Caco-2 (cell line): ENCODE data around the gene PHC2. TPM values are rescaled to one million over a fixed set of nuclear protein-coding genes. Genes with fewer than 3 reads are reported as not detected.

Source experiments
- BruUV-seq: library from RNA; stranded (reverse); fragments of 400-500 nt; replicated peaks from 2 replicates; lab custom pipeline; 2021; lab: Mats Ljungman, UMichigan
- CTCF ChIA-PET: fragments of 300-600 bp; sonication (Branson Sonifier 250); formaldehyde crosslinking; loops from one replicate; lab custom pipeline; 2022; ENCODE audit warnings: antibody characterized with exemption; lab: Charles Lee
- POLR2A ChIA-PET: fragments of 300-600 bp; sonication (Branson Sonifier 250); formaldehyde crosslinking; loops from one replicate; lab custom pipeline; 2022; ENCODE audit warnings: antibody characterized with exemption; lab: Charles Lee
- DNase-seq, 2 experiments: peaks; one replicate each; pipeline versions ENCODE4 v3.0.0 to v3.0.0-alpha.2; 2020 to 2022
- H3K27me3 ChIP-seq: replicated peaks from 2 replicates; pipeline ENCODE4 v1.6.0; 2011; ENCODE audit warnings: low read length; ENCODE audit not compliant: control insufficient read depth, insufficient read depth
- H3K36me3 ChIP-seq: 2 replicates; pipeline ENCODE4 v1.5.1; 2011; ENCODE audit warnings: low read length; ENCODE audit not compliant: control insufficient read depth, insufficient read depth
- H3K4me1 ChIP-seq: fragments of 250-450 bp; sonication (Bioruptor Pico); 2 replicates; pipeline ENCODE4 v1.5.1; 2020; ENCODE audit warnings: mild to moderate bottlenecking
- H3K4me3 ChIP-seq: 2 replicates; pipeline ENCODE4 v1.5.1; 2011; ENCODE audit warnings: low read depth, mild to moderate bottlenecking, control low read depth, low read length
- H3K9me3 ChIP-seq: fragments of 250-450 bp; sonication (Bioruptor Pico); 2 replicates; pipeline ENCODE4 v1.5.1; 2020; ENCODE audit warnings: mild to moderate bottlenecking, moderate library complexity
- H3K27ac Mint-ChIP-seq: one replicate; pipeline ENCODE4 v1.8.0; 2022; ENCODE audit warnings: mixed read lengths; ENCODE audit not compliant: unreplicated experiment
- H3K27me3 Mint-ChIP-seq: one replicate; pipeline ENCODE4 v1.8.0; 2022; ENCODE audit warnings: mixed read lengths; ENCODE audit not compliant: insufficient read depth, unreplicated experiment
- H3K36me3 Mint-ChIP-seq: one replicate; pipeline ENCODE4 v1.8.0; 2022; ENCODE audit warnings: mild to moderate bottlenecking, mixed read lengths; ENCODE audit not compliant: insufficient read depth, unreplicated experiment
- H3K4me1 Mint-ChIP-seq: one replicate; pipeline ENCODE4 v1.8.0; 2022; ENCODE audit warnings: low read depth, mixed read lengths; ENCODE audit not compliant: unreplicated experiment
- H3K4me3 Mint-ChIP-seq: one replicate; pipeline ENCODE4 v1.8.0; 2022; ENCODE audit warnings: mild to moderate bottlenecking, moderate library complexity, mixed read lengths; ENCODE audit not compliant: unreplicated experiment
- H3K9me3 Mint-ChIP-seq: one replicate; pipeline ENCODE4 v1.8.0; 2022; ENCODE audit warnings: mixed read lengths; ENCODE audit not compliant: unreplicated experiment
- intact Hi-C: fragments of 100-400 bp; cut with micrococcal nuclease; formaldehyde crosslinking; loops from one replicate; pipeline ENCODE4 v1.10.0; 2022; ENCODE audit not compliant: unreplicated experiment
- total RNA-seq: library from RNA; stranded (reverse); gene quantifications from 2 replicates; pipeline ENCODE4 v1.2.3, GENCODE V29; 2022
- TF ChIP-seq, protein P1 (sequence below), 2 experiments: fragments of 200-600 bp in 1 of 2; IDR thresholded peaks; 1 replicate in 1 of 2; 2 replicates in 1 of 2; pipeline versions ENCODE4 v1.5.1 to v1.8.0; 2011 to 2022; ENCODE audit warnings: antibody characterized with exemption in 1 of 2, control low read depth in 1 of 2, inconsistent platforms in 1 of 2, low read depth in 1 of 2, low read length in 1 of 2, mild to moderate bottlenecking in 1 of 2, moderate library complexity in 1 of 2; ENCODE audit not compliant: insufficient read depth in 1 of 2, severe bottlenecking in 1 of 2, unreplicated experiment in 1 of 2

PHC2 gene
- total RNA-seq, 1 experiment from 2014 or later = 35.2 TPM

DNA sequence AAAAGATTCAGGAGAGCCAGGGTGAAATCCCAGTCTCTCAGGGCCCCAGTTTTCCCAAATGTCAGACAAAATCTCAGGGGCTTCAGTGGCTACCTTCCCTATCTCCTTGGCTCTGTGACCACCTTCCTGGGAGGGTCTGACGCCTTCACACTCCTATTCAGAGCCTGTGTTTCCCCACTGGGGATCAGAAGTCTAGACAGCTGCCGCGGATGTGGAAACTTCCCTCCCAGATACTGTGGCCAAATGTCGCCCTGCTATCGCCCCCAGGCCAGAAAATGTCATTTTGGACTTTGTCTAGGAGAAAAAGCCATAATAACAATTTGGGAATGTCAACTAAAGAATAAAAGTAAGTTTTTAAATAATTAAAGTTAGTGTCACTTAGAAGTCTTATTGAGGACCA is 125.9 kb downstream of the PHC2 start:
- H3K36me3 Mint-ChIP-seq = peaks cover 10% of the 10 kb centered on the region
- Histone ChIP-seq H3K9me3 (no peaks in the 10 kb centered on the region), H3K4me1 (no peaks in the 10 kb centered on the region), H3K27me3 (no peaks in the 10 kb centered on the region), H3K36me3 (no peaks in the 10 kb centered on the region), H3K4me3 (no peak overlapping the region)
- H3K27ac Mint-ChIP-seq = no peak overlapping the region
- ChIA-PET POLR2A (no interaction called here), CTCF (no interaction called here)
- no peaks in the 10 kb centered on the region for H3K4me1 Mint-ChIP-seq
- no peak overlapping the region for H3K4me3 Mint-ChIP-seq
- no peaks in the 10 kb centered on the region for H3K9me3 Mint-ChIP-seq
- no TSS peak for BruUV-seq
- DNase-seq = no peak
- intact Hi-C loops = no loop called here
- TF ChIP-seq, protein P1, sequence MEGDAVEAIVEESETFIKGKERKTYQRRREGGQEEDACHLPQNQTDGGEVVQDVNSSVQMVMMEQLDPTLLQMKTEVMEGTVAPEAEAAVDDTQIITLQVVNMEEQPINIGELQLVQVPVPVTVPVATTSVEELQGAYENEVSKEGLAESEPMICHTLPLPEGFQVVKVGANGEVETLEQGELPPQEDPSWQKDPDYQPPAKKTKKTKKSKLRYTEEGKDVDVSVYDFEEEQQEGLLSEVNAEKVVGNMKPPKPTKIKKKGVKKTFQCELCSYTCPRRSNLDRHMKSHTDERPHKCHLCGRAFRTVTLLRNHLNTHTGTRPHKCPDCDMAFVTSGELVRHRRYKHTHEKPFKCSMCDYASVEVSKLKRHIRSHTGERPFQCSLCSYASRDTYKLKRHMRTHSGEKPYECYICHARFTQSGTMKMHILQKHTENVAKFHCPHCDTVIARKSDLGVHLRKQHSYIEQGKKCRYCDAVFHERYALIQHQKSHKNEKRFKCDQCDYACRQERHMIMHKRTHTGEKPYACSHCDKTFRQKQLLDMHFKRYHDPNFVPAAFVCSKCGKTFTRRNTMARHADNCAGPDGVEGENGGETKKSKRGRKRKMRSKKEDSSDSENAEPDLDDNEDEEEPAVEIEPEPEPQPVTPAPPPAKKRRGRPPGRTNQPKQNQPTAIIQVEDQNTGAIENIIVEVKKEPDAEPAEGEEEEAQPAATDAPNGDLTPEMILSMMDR (IDR thresholded peaks at IDR 0.05; ENCODE audit: insufficient read depth in 1 of 2, low read depth in 1 of 2, low read length in 1 of 2, severe bottlenecking in 1 of 2, unreplicated experiment in 1 of 2) = no peak
- no peaks in the 10 kb centered on the region for H3K27me3 Mint-ChIP-seq

- no peak overlapping the region for H3K27ac Mint-ChIP-seq
- TF ChIP-seq, protein P1 (IDR thresholded peaks at IDR 0.05; ENCODE audit: insufficient read depth in 1 of 2, low read depth in 1 of 2, low read length in 1 of 2, severe bottlenecking in 1 of 2, unreplicated experiment in 1 of 2) = no peak
- Histone ChIP-seq H3K9me3 (no peaks in the 10 kb centered on the region), H3K36me3 (no peaks in the 10 kb centered on the region), H3K4me3 (no peak overlapping the region), H3K27me3 (no peaks in the 10 kb centered on the region), H3K4me1 (no peaks in the 10 kb centered on the region)
- no peak overlapping the region for H3K4me3 Mint-ChIP-seq
- ChIA-PET CTCF (no interaction called here), POLR2A (no interaction called here)
- no peaks in the 10 kb centered on the region for H3K27me3 Mint-ChIP-seq
- no peaks in the 10 kb centered on the region for H3K9me3 Mint-ChIP-seq
- intact Hi-C loops = no loop called here
- no TSS peak for BruUV-seq
- H3K4me1 Mint-ChIP-seq = no peaks in the 10 kb centered on the region
- H3K36me3 Mint-ChIP-seq = peaks cover 27% of the 10 kb centered on the region
- DNase-seq = no peak
Measured at GRCh38 chr1:33302325-33302724, 128.6 kb downstream of the PHC2 start.

- H3K36me3 Mint-ChIP-seq = peaks cover 34% of the 10 kb centered on the region
- no peak overlapping the region for H3K27ac Mint-ChIP-seq
- TF ChIP-seq, protein P1 (IDR thresholded peaks at IDR 0.05; ENCODE audit: insufficient read depth in 1 of 2, low read depth in 1 of 2, low read length in 1 of 2, severe bottlenecking in 1 of 2, unreplicated experiment in 1 of 2) = no peak
- DNase-seq = no peak
- H3K4me1 Mint-ChIP-seq = no peaks in the 10 kb centered on the region
- no peaks in the 10 kb centered on the region for H3K9me3 Mint-ChIP-seq
- intact Hi-C loops = no loop called here
- ChIA-PET POLR2A (no interaction called here), CTCF (no interaction called here)
- H3K4me1 ChIP-seq = no peaks in the 10 kb centered on the region
- no TSS peak for BruUV-seq
- H3K9me3 ChIP-seq = no peaks in the 10 kb centered on the region
- H3K27me3 ChIP-seq = no peaks in the 10 kb centered on the region
- H3K36me3 ChIP-seq = no peaks in the 10 kb centered on the region
- H3K4me3 Mint-ChIP-seq = no peak overlapping the region
- H3K4me3 ChIP-seq = no peak overlapping the region
- H3K27me3 Mint-ChIP-seq = no peaks in the 10 kb centered on the region
Measured at GRCh38 chr1:33301273-33301984, 129.5 kb downstream of the PHC2 start.
